ENCODE results near the gene CSTPP1. TPM values are rescaled to one million over a fixed set of nuclear protein-coding genes. Genes with fewer than 3 reads are reported as not detected.

CSTPP1 gene
- total and polyA plus RNA-seq, 2 donors (not counting 1 experiment from before 2014, with no cell fraction given) = 11.5 to 29.0 TPM

DNA sequence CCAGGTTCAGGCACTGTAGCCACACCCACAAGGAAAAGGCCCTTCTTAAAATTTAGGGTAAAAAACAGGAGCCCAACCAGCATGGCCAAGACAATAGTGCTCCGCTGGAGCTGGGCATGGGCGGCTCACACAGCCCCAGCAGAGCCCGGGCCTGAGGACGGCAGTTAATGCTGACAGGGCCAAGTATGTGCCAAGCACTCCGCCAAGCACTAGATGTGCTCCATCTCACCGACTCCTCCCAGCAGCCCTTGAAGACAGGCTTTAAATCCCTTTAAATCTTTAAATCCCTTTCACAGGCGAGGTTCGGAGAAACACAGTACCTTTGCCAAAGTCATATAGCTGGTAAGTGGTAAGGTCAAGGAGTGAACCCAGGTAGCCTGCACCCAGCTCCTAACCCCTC is 235.3 kb downstream of the CSTPP1 start:
- H3K27ac ChIP-seq (ENCODE audit: low read length in 2 of 2) = no peak overlapping the region
- WGBS (ENCODE audit: insufficient coverage) = 78% methylated on average over 6 of the region's 8 CpGs
- no peak for ATAC-seq (ENCODE audit: low read depth)
- Mint-ChIP-seq H3K9me3 (ENCODE audit: insufficient read depth) (no peaks in the 10 kb centered on the region), H3K4me3 (no peak overlapping the region), H3K27ac (no peak overlapping the region), H3K27me3 (no peaks in the 10 kb centered on the region), H3K4me1 (peaks cover 20% of the 10 kb centered on the region)
- H3K36me3 ChIP-seq (replicated peaks in 1 of 2; ENCODE audit: control extremely low read depth in 1 of 2, control insufficient read depth in 1 of 2, extremely low read depth in 1 of 2, insufficient read depth in 2 of 2, low read length in 1 of 2) = peaks cover 0 to 77% of the 10 kb centered on the region in 2 experiments
- H3K79me2 ChIP-seq (ENCODE audit: control insufficient read depth, insufficient read depth, low read length) = peaks cover 91% of the 10 kb centered on the region
- H3K4me3 ChIP-seq (ENCODE audit: control extremely low read depth in 1 of 5, extremely low read depth in 1 of 5, insufficient read depth in 1 of 5, low read depth in 2 of 5, low read length in 4 of 5) = no peak overlapping the region
- intact Hi-C loops (cut with micrococcal nuclease) = no loop called here
- H4K20me1 ChIP-seq (ENCODE audit: control insufficient read depth, insufficient read depth, low read length, poor library complexity, severe bottlenecking) = peaks cover 85% of the 10 kb centered on the region
- POLR2A ChIA-PET = interaction anchor here (0.7 kb wide), 1 partner anchor 322 kb away, joined by 3 read pairs; no protein-coding TSS in a partner anchor
- no peak overlapping the region for H3K9ac ChIP-seq (ENCODE audit: low read length)
- no peak overlapping the region for H3K4me2 ChIP-seq (replicated peaks; ENCODE audit: low read depth, low read length, poor library complexity, severe bottlenecking)
- H2AFZ ChIP-seq (ENCODE audit: insufficient read depth, low read depth, low read length, poor library complexity, severe bottlenecking) = no peak overlapping the region
- DNase-seq = no peak
- H3K4me1 ChIP-seq (ENCODE audit: control insufficient read depth in 2 of 2, insufficient read depth in 2 of 2, low read length in 2 of 2) = peaks cover 9 to 17% of the 10 kb centered on the region in 2 donors
- no peaks in the 10 kb centered on the region for H3K27me3 ChIP-seq (replicated peaks in 1 of 4; ENCODE audit: control extremely low read depth in 1 of 4, control insufficient read depth in 3 of 4, insufficient read depth in 4 of 4, low read length in 3 of 4)
- CTCF ChIA-PET = interaction anchor here (1.2 to 2.2 kb wide), 2 partner anchors 9 to 10 kb away, joined by 3 to 7 read pairs; no protein-coding TSS in a partner anchor
- TF ChIP-seq, protein P1, sequence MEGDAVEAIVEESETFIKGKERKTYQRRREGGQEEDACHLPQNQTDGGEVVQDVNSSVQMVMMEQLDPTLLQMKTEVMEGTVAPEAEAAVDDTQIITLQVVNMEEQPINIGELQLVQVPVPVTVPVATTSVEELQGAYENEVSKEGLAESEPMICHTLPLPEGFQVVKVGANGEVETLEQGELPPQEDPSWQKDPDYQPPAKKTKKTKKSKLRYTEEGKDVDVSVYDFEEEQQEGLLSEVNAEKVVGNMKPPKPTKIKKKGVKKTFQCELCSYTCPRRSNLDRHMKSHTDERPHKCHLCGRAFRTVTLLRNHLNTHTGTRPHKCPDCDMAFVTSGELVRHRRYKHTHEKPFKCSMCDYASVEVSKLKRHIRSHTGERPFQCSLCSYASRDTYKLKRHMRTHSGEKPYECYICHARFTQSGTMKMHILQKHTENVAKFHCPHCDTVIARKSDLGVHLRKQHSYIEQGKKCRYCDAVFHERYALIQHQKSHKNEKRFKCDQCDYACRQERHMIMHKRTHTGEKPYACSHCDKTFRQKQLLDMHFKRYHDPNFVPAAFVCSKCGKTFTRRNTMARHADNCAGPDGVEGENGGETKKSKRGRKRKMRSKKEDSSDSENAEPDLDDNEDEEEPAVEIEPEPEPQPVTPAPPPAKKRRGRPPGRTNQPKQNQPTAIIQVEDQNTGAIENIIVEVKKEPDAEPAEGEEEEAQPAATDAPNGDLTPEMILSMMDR (IDR thresholded peaks at IDR 0.05) = no peak
- TF ChIP-seq EZH2 (IDR thresholded peaks at IDR 0.05; ENCODE audit: borderline replicate concordance, insufficient read depth, low read depth, low read length, poor library complexity, severe bottlenecking) = no peak
- H3K9me3 ChIP-seq (ENCODE audit: control extremely low read depth in 1 of 3, control insufficient read depth in 2 of 3, insufficient read depth in 1 of 3, low read length in 2 of 3) = no peaks in the 10 kb centered on the region

DNA sequence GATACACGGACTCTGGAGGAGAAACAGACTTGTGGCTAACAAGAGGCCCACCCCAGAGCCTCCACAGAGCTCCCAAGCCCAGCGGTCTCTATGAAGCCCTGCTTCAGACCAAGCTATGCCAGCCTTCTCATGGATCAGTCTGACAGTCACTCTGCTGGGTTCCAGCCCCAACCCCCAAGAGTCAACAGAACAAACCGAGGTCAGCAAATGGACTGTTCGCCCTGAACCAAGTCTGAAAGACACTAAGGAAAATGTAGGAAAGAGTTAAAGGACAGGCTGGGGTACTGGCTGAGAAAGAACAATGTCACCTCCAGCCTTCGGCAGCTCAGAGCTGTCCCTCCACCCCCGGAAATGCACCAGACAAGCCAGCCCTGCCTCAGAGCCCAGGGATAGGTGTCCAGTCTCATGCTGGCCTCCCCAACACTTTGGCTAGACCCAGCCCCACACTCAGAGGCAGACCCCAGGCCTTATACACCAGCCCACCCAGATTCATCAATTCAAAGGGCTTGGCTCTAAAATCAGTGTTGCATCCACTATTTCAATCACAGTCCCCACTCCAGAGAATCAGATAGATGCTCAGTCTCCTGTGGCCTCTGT is 236.3 kb downstream of the CSTPP1 start:
- TF ChIP-seq, protein P1 (IDR thresholded peaks at IDR 0.05) = no peak
- no peak for TF ChIP-seq EZH2 (IDR thresholded peaks at IDR 0.05; ENCODE audit: borderline replicate concordance, insufficient read depth, low read depth, low read length, poor library complexity, severe bottlenecking)
- Mint-ChIP-seq H3K9me3 (ENCODE audit: insufficient read depth) (no peaks in the 10 kb centered on the region), H3K4me3 (no peak overlapping the region), H3K27ac (no peak overlapping the region), H3K27me3 (no peaks in the 10 kb centered on the region), H3K4me1 (peaks cover 28% of the 10 kb centered on the region)
- H3K27me3 ChIP-seq (replicated peaks in 1 of 4; ENCODE audit: control extremely low read depth in 1 of 4, control insufficient read depth in 3 of 4, insufficient read depth in 4 of 4, low read length in 3 of 4) = no peaks in the 10 kb centered on the region
- H3K4me3 ChIP-seq (ENCODE audit: control extremely low read depth in 1 of 5, extremely low read depth in 1 of 5, insufficient read depth in 1 of 5, low read depth in 2 of 5, low read length in 4 of 5) = no peak overlapping the region
- H3K79me2 ChIP-seq (ENCODE audit: control insufficient read depth, insufficient read depth, low read length) = peaks cover 83% of the 10 kb centered on the region
- no peak overlapping the region for H3K9ac ChIP-seq (ENCODE audit: low read length)
- H3K9me3 ChIP-seq (ENCODE audit: control extremely low read depth in 1 of 3, control insufficient read depth in 2 of 3, insufficient read depth in 1 of 3, low read length in 2 of 3) = no peaks in the 10 kb centered on the region
- H4K20me1 ChIP-seq (ENCODE audit: control insufficient read depth, insufficient read depth, low read length, poor library complexity, severe bottlenecking) = peaks cover 75% of the 10 kb centered on the region
- H3K27ac ChIP-seq (ENCODE audit: low read length in 2 of 2) = no peak overlapping the region
- intact Hi-C loops (cut with micrococcal nuclease) = no loop called here
- peaks cover 14 to 23% of the 10 kb centered on the region in 2 donors for H3K4me1 ChIP-seq (ENCODE audit: control insufficient read depth in 2 of 2, insufficient read depth in 2 of 2, low read length in 2 of 2)
- no peak overlapping the region for H3K4me2 ChIP-seq (replicated peaks; ENCODE audit: low read depth, low read length, poor library complexity, severe bottlenecking)
- CTCF ChIA-PET = no interaction called here
- H2AFZ ChIP-seq (ENCODE audit: insufficient read depth, low read depth, low read length, poor library complexity, severe bottlenecking) = no peak overlapping the region
- no peak for DNase-seq
- no peak for ATAC-seq (ENCODE audit: low read depth)
- H3K36me3 ChIP-seq (replicated peaks in 1 of 2; ENCODE audit: control extremely low read depth in 1 of 2, control insufficient read depth in 1 of 2, extremely low read depth in 1 of 2, insufficient read depth in 2 of 2, low read length in 1 of 2) = peaks cover 0 to 67% of the 10 kb centered on the region in 2 experiments
- POLR2A ChIA-PET = no interaction called here
- WGBS (ENCODE audit: insufficient coverage) = 85% methylated on average over 4 of the region's 6 CpGs
